ENCODE data around the gene LONP1. TPM values are rescaled to one million over a fixed set of nuclear protein-coding genes. Genes with fewer than 3 reads are reported as not detected.

LONP1 gene
- total and polyA plus RNA-seq, 12 donors = 177 to 523 (median 373) TPM

DNA sequence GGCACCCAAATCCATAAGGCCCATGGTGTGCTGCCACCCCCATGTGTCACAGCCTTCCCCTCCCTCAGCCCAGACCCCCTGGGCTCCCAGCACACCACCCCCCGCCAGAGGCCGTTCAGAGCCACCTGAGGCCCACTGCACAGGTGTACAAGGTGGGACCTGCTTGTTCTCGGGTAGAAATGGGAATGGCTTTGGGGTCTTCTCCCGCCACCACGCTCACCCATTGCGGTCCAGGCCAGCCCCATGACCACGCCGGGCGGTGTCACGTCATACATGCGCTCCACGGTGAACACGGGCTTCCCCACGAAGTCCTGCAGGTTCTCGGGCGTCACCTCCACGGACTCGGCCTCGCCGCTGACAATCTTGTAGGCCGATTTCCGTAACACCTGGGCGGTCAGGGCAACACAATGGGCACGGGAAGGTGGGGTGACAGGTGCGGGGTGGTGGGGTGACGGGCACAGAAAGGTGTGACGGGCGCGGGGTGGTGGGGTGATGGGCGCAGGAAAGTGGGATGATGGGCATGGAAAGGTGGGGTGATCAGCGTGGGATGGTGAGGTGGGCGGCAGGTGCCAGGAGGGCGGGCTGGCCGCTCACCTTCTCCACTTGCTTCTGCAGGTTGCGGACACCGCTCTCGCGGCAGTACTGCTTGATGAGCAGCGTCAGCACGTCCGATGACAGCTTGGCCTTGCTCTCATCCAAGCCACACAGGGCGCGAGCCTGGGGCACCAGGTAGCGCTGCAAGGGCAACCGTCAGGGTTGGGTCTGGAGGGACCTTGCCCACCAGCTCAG lies 25.6 kb downstream of the LONP1 start:
- intact Hi-C loops (cut with DNase I) = no loop called here

DNA sequence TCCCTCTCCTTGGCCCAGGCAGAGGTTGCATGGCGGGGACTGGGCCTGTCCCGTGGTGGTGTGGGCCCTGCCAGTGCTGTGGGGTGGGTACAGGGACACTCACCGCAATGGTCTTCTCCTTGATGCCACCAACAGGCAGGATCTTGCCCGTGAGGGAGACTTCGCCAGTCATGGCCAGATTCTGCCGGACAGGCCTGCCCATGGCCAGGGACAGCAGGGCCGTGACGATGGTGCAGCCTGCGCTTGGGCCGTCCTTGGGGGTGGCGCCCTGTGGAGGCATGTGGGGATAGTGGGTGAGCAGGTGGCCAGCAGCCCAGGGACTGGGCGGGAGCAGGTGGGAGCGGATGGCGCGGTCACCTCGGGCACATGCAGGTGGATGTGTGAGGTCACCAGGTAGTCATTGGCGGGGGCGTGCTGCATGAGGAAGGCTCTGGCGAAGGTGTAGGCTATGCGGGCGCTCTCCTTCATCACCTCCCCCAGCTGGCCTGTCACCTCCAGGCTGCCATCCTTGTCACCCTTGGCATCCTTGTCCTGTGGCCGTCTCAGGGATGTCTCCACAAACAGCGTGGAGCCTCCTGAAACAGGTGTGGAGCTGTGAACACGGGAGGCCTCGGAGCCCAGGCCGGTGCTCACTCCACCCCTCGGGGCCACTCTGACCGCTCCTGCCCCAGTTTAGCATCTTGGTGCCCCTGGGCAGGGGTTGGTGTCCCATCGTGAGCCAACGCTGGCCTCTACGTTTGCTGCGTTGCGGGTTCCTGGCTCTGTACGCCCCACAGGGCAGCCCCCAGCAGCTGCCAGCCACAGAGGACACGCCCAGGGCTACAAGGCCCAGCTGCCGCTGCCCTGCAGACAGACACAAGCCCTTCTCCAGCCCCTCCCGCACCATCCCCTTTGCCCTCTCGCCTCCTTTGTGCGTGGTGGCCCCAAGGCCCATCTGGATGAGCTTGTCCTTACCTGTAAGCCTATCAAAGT lies 26.5 kb downstream of the LONP1 start:
- Histone ChIP-seq H3K9me3 (replicated peaks in 1 of 3) (no peaks in the 10 kb centered on the region), H3K4me3 (no peak overlapping the region), H3K4me1 (replicated peaks in 1 of 2) (peaks cover 14 to 29% of the 10 kb centered on the region in 2 donors), H3K27me3 (no peaks in the 10 kb centered on the region), H3K27ac (peak overlapping the region in 4 of 5 donors; percentile 6 to 95 (median 92)), H3K36me3 (replicated peaks in 1 of 2) (peaks cover 0 to 60% of the 10 kb centered on the region in 2 donors)
- TF ChIP-seq, protein P1, sequence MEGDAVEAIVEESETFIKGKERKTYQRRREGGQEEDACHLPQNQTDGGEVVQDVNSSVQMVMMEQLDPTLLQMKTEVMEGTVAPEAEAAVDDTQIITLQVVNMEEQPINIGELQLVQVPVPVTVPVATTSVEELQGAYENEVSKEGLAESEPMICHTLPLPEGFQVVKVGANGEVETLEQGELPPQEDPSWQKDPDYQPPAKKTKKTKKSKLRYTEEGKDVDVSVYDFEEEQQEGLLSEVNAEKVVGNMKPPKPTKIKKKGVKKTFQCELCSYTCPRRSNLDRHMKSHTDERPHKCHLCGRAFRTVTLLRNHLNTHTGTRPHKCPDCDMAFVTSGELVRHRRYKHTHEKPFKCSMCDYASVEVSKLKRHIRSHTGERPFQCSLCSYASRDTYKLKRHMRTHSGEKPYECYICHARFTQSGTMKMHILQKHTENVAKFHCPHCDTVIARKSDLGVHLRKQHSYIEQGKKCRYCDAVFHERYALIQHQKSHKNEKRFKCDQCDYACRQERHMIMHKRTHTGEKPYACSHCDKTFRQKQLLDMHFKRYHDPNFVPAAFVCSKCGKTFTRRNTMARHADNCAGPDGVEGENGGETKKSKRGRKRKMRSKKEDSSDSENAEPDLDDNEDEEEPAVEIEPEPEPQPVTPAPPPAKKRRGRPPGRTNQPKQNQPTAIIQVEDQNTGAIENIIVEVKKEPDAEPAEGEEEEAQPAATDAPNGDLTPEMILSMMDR (IDR thresholded peaks at IDR 0.05) = no peak
- TF ChIP-seq POLR2A (IDR thresholded peaks at IDR 0.05) = no peak
- intact Hi-C loops (cut with DNase I) = no loop called here
- peak in 4 of 7 donors; percentile 54 to 69 (median 66) for DNase-seq
- WGBS, 4 donors = 62 to 72% (median 66%) methylated on average over 28 to 39 of the region's 39 CpGs

More for the DNA sequence above, 25.6 kb downstream of the LONP1 start:
- no peak overlapping the region for H3K4me3 ChIP-seq
- no peak for TF ChIP-seq POLR2A (IDR thresholded peaks at IDR 0.05)
- TF ChIP-seq, protein P1 (IDR thresholded peaks at IDR 0.05) = no peak
- 80 to 85% (median 82%) methylated on average over 38 to 45 of the region's 45 CpGs for WGBS, 4 donors
- H3K36me3 ChIP-seq (replicated peaks in 1 of 2) = peaks cover 0 to 68% of the 10 kb centered on the region in 2 donors
- no peaks in the 10 kb centered on the region for H3K9me3 ChIP-seq (replicated peaks in 1 of 3)
- peak in 4 of 7 donors; percentile 32 to 59 (median 46) for DNase-seq
- H3K27me3 ChIP-seq = no peaks in the 10 kb centered on the region
- H3K4me1 ChIP-seq (replicated peaks in 1 of 2) = peaks cover 14 to 29% of the 10 kb centered on the region in 2 donors
- H3K27ac ChIP-seq = peak overlapping the region in 2 of 5 donors; percentile 90 to 95

DNA sequence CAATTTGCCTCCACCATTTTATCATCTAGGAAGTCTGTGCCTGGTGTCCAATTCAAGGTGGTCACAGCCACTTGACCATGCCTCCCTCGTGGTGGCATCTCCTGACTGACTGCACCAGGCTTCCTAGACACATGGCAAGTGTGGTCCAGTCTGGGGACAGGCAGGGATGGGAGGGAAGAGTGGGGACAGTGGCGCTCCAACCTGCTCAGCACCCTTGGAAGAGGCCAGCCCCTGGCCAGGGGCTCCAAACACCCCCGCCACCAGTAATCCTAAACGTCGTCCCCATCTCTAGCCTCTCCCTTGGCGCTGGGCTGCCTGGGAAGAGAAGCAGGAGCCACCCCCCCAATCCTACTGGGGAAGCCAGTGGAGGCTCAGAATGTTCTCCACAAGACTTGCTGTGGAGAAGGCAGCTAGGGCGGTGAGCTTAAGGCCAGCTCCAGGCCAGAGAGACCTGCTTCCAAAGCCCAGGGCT lies 27.2 kb downstream of the LONP1 start:
- Histone ChIP-seq H3K4me1 (replicated peaks in 1 of 2) (peaks cover 12 to 22% of the 10 kb centered on the region in 2 donors), H3K27me3 (no peaks in the 10 kb centered on the region), H3K36me3 (replicated peaks in 1 of 2) (peaks cover 0 to 55% of the 10 kb centered on the region in 2 donors), H3K4me3 (no peak overlapping the region), H3K9me3 (replicated peaks in 1 of 3) (no peaks in the 10 kb centered on the region), H3K27ac (peak overlapping the region; percentile 6 to 95 (median 93))
- intact Hi-C loops (cut with DNase I) = no loop called here
- TF ChIP-seq, protein P1 (IDR thresholded peaks at IDR 0.05) = no peak
- TF ChIP-seq POLR2A (IDR thresholded peaks at IDR 0.05) = no peak
- no peak for DNase-seq
- WGBS, 4 donors = 11 to 68% (median 56%) methylated on average over 1 to 7 of the region's 7 CpGs
